IPS-20b (cell line): ENCODE data around the gene TCEAL4.

Source experiments
- H3K27ac ChIP-seq: one replicate; pipeline ENCODE4 v1.5.1; 2013; ENCODE audit warnings: low read length
- H3K27me3 ChIP-seq: 2 replicates; pipeline ENCODE4 v1.6.1; 2013; ENCODE audit warnings: mild to moderate bottlenecking, low read length, inconsistent platforms; ENCODE audit not compliant: insufficient read depth
- H3K36me3 ChIP-seq: 2 replicates; pipeline ENCODE4 v1.6.1; 2013; ENCODE audit warnings: low read depth, mild to moderate bottlenecking, inconsistent platforms, low read length, moderate library complexity; ENCODE audit not compliant: insufficient read depth
- H3K4me1 ChIP-seq: 2 replicates; pipeline ENCODE4 v1.6.1; 2013; ENCODE audit warnings: mild to moderate bottlenecking, control low read depth, inconsistent platforms, low read length, moderate library complexity; ENCODE audit not compliant: insufficient read depth
- H3K4me3 ChIP-seq: 2 replicates; pipeline ENCODE4 v1.5.1; 2013; ENCODE audit warnings: mild to moderate bottlenecking, low read length, inconsistent platforms
- H3K9ac ChIP-seq: 2 replicates; pipeline ENCODE4 v1.6.1; 2013; ENCODE audit warnings: low read depth, mild to moderate bottlenecking, inconsistent platforms, low read length, moderate library complexity
- H3K9me3 ChIP-seq: 2 replicates; pipeline ENCODE4 v1.6.1; 2013; ENCODE audit warnings: mild to moderate bottlenecking, low read depth, low read length, inconsistent platforms; ENCODE audit not compliant: insufficient read depth

The TCEAL4 gene

GRCh38 chrX:103585411-103586313 is at the start of gene TCEAL4:
TSS of gene TCEAL4 (plus strand) at chrX:103585515. CDS start at chrX:103586676, 1,161 bp downstream.
- Histone ChIP-seq H3K4me1 (no peaks in the 10 kb centered on the region; the same call in 1 of the 2 replicates), H3K9me3 (no peaks in the 10 kb centered on the region), H3K27me3 (no peaks in the 10 kb centered on the region; the same call in 1 of the 2 replicates), H3K4me3 (peak within 1 kb of the TSS; percentile 88), H3K36me3 (0 out of 2 replicates have a peak, but pooled peaks cover 10% of the 10 kb centered on the region), H3K9ac (peak within 1 kb of the TSS; percentile 86), H3K27ac (no peak within 1 kb of the TSS)

GRCh38 chrX:103536071-103536470 is 49.2 kb upstream of the TCEAL4 start:
- no peak overlapping the region for H3K4me3 ChIP-seq
- no peak overlapping the region for H3K9ac ChIP-seq
- no peaks in the 10 kb centered on the region; the same call in 1 of the 2 replicates for H3K27me3 ChIP-seq
- no peaks in the 10 kb centered on the region for H3K4me1 ChIP-seq
- no peaks in the 10 kb centered on the region for H3K36me3 ChIP-seq
- H3K9me3 ChIP-seq: no peaks in the 10 kb centered on the region
- no peak overlapping the region for H3K27ac ChIP-seq

- H3K27me3 ChIP-seq: no peaks in the 10 kb centered on the region; the same call in 1 of the 2 replicates
- no peak overlapping the region for H3K4me3 ChIP-seq
Measured at GRCh38 chrX:103536732-103537131, 48.6 kb upstream of the TCEAL4 start.

GRCh38 chrX:103537871-103538387 is 47.4 kb upstream of the TCEAL4 start:
- H3K4me1 ChIP-seq: no peaks in the 10 kb centered on the region
- no peaks in the 10 kb centered on the region; the same call in 1 of the 2 replicates for H3K27me3 ChIP-seq
- no peaks in the 10 kb centered on the region for H3K9me3 ChIP-seq
- no peaks in the 10 kb centered on the region for H3K36me3 ChIP-seq
- no peak overlapping the region for H3K9ac ChIP-seq
- H3K27ac ChIP-seq: no peak overlapping the region
- no peak overlapping the region for H3K4me3 ChIP-seq

More at GRCh38 chrX:103536732-103537131, 48.6 kb upstream of the TCEAL4 start:
- Histone ChIP-seq H3K9me3 (no peaks in the 10 kb centered on the region), H3K36me3 (no peaks in the 10 kb centered on the region), H3K4me1 (no peaks in the 10 kb centered on the region), H3K27ac (no peak overlapping the region), H3K9ac (no peak overlapping the region)

- Histone ChIP-seq H3K4me3 (no peak overlapping the region), H3K9me3 (no peaks in the 10 kb centered on the region), H3K9ac (no peak overlapping the region), H3K27me3 (no peaks in the 10 kb centered on the region; the same call in 1 of the 2 replicates), H3K36me3 (no peaks in the 10 kb centered on the region), H3K4me1 (no peaks in the 10 kb centered on the region), H3K27ac (no peak overlapping the region)
Measured at GRCh38 chrX:103538728-103539127, 46.6 kb upstream of the TCEAL4 start.

- Histone ChIP-seq H3K9ac (no peak overlapping the region), H3K27ac (no peak overlapping the region), H3K4me3 (no peak overlapping the region), H3K36me3 (no peaks in the 10 kb centered on the region), H3K4me1 (no peaks in the 10 kb centered on the region), H3K9me3 (no peaks in the 10 kb centered on the region), H3K27me3 (no peaks in the 10 kb centered on the region)
Measured at GRCh38 chrX:103539695-103540094, 45.6 kb upstream of the TCEAL4 start.

GRCh38 chrX:103540145-103540544 is 45.2 kb upstream of the TCEAL4 start:
- Histone ChIP-seq H3K9me3 (no peaks in the 10 kb centered on the region), H3K36me3 (no peaks in the 10 kb centered on the region), H3K27ac (no peak overlapping the region), H3K4me3 (no peak overlapping the region), H3K4me1 (no peaks in the 10 kb centered on the region), H3K27me3 (no peaks in the 10 kb centered on the region), H3K9ac (no peak overlapping the region)

- H3K9ac ChIP-seq: no peak overlapping the region
- H3K4me3 ChIP-seq: no peak overlapping the region
- H3K27me3 ChIP-seq: no peaks in the 10 kb centered on the region
- no peaks in the 10 kb centered on the region for H3K9me3 ChIP-seq
- no peaks in the 10 kb centered on the region for H3K4me1 ChIP-seq
- no peak overlapping the region for H3K27ac ChIP-seq
- H3K36me3 ChIP-seq: no peaks in the 10 kb centered on the region
Measured at GRCh38 chrX:103549916-103550315, 35.4 kb upstream of the TCEAL4 start.

GRCh38 chrX:103550415-103551051 is 34.8 kb upstream of the TCEAL4 start:
- Histone ChIP-seq H3K27me3 (no peaks in the 10 kb centered on the region), H3K27ac (no peak overlapping the region), H3K36me3 (no peaks in the 10 kb centered on the region), H3K4me1 (no peaks in the 10 kb centered on the region), H3K9me3 (no peaks in the 10 kb centered on the region), H3K4me3 (no peak overlapping the region), H3K9ac (no peak overlapping the region)

- Histone ChIP-seq H3K27me3 (no peaks in the 10 kb centered on the region), H3K36me3 (no peaks in the 10 kb centered on the region), H3K4me3 (no peak overlapping the region), H3K4me1 (no peaks in the 10 kb centered on the region), H3K27ac (no peak overlapping the region), H3K9ac (no peak overlapping the region), H3K9me3 (no peaks in the 10 kb centered on the region)
Measured at GRCh38 chrX:103552236-103552635, 33.1 kb upstream of the TCEAL4 start.

- Histone ChIP-seq H3K9me3 (no peaks in the 10 kb centered on the region), H3K36me3 (no peaks in the 10 kb centered on the region), H3K27ac (no peak overlapping the region), H3K4me1 (no peaks in the 10 kb centered on the region), H3K27me3 (no peaks in the 10 kb centered on the region), H3K4me3 (peak overlapping the region; percentile 91), H3K9ac (peak overlapping the region; percentile 86; the same call in 1 of the 2 replicates)
Measured at GRCh38 chrX:103554687-103555424, 30.5 kb upstream of the TCEAL4 start.
